ENCODE data around the gene CREB5.
"Not testable (repeated sequence)": the region's sequence is repeated elsewhere in the genome, so short reads cannot be mapped to it uniquely, and the experiment has no call there.

CREB5 gene

GRCh38 chr7:28588602-28589001 is 176.3 kb downstream of the CREB5 start:
- DNase-seq = no peak

- DNase-seq = no peak
Measured at GRCh38 chr7:28591041-28591674, 178.8 kb downstream of the CREB5 start.

- no peak for DNase-seq
Measured at GRCh38 chr7:28591725-28592349, 179.5 kb downstream of the CREB5 start.

- DNase-seq = no peak
Measured at GRCh38 chr7:28592861-28593260, 180.5 kb downstream of the CREB5 start.

- no peak for DNase-seq
Measured at GRCh38 chr7:28595076-28595475, 182.8 kb downstream of the CREB5 start.

- DNase-seq = no peak
Measured at GRCh38 chr7:28595801-28596200, 183.5 kb downstream of the CREB5 start.

GRCh38 chr7:28596245-28596935 is 184.1 kb downstream of the CREB5 start:
- no peak for DNase-seq

- no peak for DNase-seq
Measured at GRCh38 chr7:28597284-28597683, 185.0 kb downstream of the CREB5 start.

GRCh38 chr7:28598037-28598436 is 185.7 kb downstream of the CREB5 start:
- not testable (repeated sequence) for DNase-seq

- DNase-seq = no peak
Measured at GRCh38 chr7:28598586-28598985, 186.3 kb downstream of the CREB5 start.

- no peak for DNase-seq
Measured at GRCh38 chr7:28599411-28599810, 187.1 kb downstream of the CREB5 start.

GRCh38 chr7:28602282-28602681 is 190.0 kb downstream of the CREB5 start:
- DNase-seq = no peak

GRCh38 chr7:28605427-28606085 is 193.2 kb downstream of the CREB5 start:
- no peak for DNase-seq

GRCh38 chr7:28606421-28606820 is 194.1 kb downstream of the CREB5 start:
- DNase-seq = no peak

- no peak for DNase-seq
Measured at GRCh38 chr7:28607855-28608193, 195.5 kb downstream of the CREB5 start.

- no peak for DNase-seq
Measured at GRCh38 chr7:28608237-28608656, 195.9 kb downstream of the CREB5 start.

- no peak for DNase-seq
Measured at GRCh38 chr7:28608731-28609130, 196.4 kb downstream of the CREB5 start.

- DNase-seq = no peak
Measured at GRCh38 chr7:28609608-28610007, 197.3 kb downstream of the CREB5 start.

- DNase-seq = not testable (repeated sequence)
Measured at GRCh38 chr7:28611399-28611897, 199.1 kb downstream of the CREB5 start.

- DNase-seq = no peak
Measured at GRCh38 chr7:28613262-28613661, 200.9 kb downstream of the CREB5 start.

GRCh38 chr7:28615091-28615490 is 202.8 kb downstream of the CREB5 start:
- no peak for DNase-seq

GRCh38 chr7:28617308-28617880 is 205.1 kb downstream of the CREB5 start:
- no peak for DNase-seq

- DNase-seq = no peak
Measured at GRCh38 chr7:28618383-28618782, 206.1 kb downstream of the CREB5 start.
